ENCODE results near the gene PAX5.

Gene PAX5

GRCh38 chr9:36950389-36950788 lies 83.7 kb downstream of the PAX5 start:
- DNase-seq: no peak

DNA sequence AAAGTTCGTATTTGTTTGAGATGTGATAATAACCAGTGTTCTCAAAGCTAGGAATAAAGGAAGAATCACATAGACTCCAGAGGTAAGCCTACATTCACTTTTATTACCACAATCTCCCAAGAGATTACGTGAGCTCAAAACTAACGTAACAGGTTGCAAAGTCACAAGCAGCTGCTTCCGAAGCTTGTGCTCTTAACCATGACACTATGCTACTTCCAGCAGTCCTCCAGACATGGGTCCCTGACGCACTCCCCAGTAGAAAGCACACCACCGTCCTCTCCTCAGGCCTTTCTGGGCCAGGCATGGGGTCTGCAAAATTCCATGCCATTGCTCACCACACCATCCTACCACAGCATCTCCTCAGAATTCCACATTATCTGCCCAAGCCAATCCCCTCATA lies 84.6 kb downstream of the PAX5 start:
- DNase-seq: no peak

GRCh38 chr9:36948051-36948450 lies 86.0 kb downstream of the PAX5 start:
- no peak for DNase-seq

GRCh38 chr9:36946653-36947052 lies 87.4 kb downstream of the PAX5 start:
- DNase-seq: no peak

DNA sequence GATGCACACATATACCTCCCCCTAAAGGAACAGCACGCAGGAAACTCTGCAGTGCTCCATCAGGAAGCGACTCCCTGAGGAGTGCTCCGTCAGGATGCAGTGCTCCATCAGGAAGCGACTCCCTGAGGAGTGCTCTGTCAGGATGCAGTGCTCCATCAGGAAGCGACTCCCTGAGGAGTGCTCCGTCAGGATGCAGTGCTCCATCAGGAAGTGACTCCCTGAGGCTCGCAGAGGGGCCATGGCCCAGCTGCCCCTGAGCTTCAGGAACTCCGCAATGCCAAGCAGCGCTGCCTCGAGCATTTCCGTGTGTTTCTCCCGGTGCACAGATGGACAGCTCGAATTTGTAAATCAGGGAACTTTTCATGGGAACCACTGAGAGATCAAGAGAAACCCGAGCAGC lies 88.1 kb downstream of the PAX5 start:
- DNase-seq: no peak

DNA sequence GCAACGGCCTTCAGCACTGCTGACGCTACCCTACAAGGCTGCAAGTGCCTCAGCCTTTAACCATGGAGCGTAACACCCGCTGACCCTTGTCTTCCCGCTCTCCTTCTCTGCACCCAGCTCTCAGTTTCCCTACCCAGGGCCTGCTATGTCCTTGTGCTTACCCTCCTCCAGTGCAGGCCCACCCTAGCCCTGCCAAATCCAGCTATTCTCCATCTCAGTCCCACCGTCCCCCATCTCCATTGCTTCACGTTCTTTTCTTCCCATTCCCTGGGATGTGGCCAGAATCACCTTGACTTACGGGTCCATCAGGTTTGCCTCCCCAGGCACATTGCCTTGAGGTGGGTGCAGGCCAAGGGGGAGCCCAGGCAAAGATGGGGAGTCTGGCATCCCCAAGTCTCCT lies 91.2 kb downstream of the PAX5 start:
- DNase-seq: no peak

DNA sequence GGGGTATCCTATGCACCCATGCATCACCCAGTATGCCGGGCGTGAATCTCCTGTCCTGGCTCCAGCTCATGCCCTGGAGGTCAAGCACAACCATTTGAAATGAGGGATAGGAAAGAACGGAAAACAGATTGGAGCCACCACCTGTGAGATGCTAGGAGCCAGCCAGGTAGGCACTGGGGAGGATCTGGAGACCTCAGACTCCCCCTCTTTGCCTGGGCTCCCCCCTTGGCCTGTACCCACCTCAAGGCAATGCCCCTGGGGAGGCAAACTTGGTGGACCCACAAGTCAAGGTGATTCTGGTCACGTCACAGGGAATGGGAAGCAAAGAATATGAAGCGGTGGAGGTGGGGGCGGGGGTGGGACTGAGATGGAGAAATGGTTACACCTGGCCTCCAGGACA lies 92.6 kb downstream of the PAX5 start:
- DNase-seq: no peak

DNA sequence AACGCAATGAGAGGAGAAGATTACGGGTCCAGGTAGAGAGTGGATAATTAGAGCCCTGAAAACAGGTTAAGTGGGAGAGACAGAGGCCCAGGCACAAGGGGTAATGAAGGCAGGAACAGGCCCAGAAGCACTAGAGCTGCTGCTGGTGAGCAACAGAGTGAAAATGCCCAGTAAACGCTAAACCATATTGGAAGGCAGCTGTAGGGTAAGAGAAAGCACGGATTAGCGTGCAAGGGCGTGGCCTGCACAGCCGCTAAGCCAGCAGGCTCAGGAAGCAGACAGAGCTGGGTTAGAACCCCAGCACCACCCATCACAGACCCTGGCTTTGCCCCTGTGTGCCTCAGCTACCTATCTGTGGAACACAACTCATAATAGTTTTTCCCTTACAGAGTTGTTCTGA lies 93.2 kb downstream of the PAX5 start:
- no peak for DNase-seq

DNA sequence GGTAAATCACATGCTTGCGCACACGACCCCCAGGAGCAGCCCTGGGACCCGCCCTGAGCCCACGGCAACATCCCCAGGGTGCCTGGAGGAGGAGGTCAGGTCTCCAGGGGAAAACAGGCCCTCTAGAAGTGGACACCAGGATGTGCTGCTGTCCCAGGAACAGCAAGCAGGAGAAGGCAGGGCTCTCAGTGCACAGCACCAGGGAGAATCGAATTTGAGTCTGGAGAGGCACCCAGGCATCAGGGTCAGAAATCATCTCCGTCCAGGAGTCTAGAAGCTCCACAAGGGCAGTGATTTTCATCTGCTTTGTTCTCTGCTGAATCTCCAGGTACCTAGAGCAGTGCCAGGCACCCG lies 93.6 kb downstream of the PAX5 start:
- DNase-seq: no peak

GRCh38 chr9:36939655-36940499 lies 94.2 kb downstream of the PAX5 start:
- no peak for DNase-seq

DNA sequence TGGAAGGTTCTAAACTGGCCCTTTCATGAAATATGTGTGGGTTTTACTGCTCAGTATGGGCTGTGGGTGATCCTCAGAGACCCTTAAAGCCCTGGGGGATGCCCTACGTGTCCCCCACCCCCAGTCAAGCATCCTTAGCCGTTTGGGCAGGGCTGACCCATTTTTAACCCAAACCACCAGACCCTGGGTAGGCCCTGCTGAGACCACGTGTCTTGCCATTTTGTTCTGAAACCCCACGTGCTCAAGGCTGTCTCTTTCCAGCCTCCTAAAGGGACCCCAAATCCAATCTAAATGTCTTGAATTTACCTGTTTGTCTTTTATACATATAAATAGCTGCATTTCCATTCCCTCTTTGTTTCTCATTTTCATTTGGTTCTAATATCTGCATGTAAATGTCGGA lies 94.9 kb downstream of the PAX5 start:
- no peak for DNase-seq

- DNase-seq: no peak
These were observed 95.5 kb downstream of the PAX5 start for GRCh38 chr9:36938617-36939016.

GRCh38 chr9:36937951-36938350 lies 96.1 kb downstream of the PAX5 start:
- no peak for DNase-seq

- no peak for DNase-seq
These were observed 96.7 kb downstream of the PAX5 start for GRCh38 chr9:36937346-36937745.

DNA sequence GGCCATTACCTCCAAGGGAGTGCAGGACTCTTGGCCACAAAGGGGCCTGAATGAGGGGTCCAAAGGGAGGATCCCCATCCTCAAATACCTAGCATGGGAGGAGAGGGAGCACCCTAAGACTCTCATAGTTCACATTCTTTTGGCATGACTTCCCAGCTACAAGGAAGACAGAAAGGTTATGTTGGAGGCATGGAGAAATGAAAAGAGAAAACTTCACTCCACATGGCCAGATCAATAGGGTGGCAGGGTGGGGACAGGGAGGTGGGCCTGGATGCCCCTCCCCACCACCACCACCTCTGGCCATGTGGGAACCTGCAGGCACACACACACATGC lies 97.6 kb downstream of the PAX5 start:
- no peak for DNase-seq

DNA sequence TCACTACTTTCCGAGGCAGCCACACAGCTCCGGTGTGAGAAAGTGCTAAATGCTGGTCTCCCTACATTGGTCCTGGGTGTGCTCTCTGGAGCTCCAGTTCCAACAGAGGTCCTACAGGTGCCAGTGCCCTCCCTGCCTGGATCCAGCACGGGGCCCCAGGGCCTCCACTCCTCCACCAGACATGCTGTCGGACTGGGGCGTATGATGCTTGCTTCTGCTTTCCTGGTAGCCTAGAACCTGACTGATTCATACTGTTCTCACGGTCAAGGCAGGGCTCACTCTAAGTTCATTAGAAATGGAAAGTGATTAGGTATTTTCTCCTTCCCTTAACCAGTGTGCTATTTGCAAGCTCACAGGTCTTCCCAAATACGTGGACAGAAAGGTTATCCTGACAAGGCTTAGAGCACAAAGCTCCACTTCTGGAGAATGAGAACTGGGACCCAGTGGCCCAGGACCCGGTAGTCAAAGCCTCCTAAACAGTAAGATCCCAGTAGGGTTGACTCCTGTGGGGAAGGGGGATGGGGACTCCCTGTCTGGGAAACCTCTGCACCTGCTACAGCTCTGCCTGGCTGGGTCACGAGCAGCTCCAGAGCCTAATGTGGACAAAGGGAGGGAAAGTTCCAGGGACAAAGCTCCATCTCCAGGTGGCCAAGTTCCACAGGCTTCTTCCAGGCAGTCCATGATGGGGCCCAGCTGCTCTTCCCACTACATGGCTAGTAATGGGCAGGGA lies 98.1 kb downstream of the PAX5 start:
- no peak for DNase-seq

DNA sequence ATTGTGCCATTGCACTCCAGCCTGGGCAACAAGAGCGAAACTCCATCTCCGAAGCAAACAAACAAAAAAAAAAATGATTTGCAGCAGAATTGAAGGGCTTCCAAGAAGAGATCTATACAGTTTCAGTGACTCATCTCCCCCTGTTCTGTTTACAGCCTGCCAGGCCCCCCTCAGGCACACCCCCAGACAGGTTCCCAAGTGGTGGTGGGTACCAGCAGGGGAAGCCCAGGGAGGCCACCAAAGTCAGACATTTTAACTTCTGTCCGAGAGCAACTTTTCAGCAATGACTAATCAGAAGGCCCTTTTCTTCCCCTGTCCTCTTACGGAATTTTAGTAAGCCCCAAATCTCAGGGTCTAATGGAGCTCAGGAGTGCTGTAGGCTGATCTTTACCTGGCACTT lies 98.7 kb downstream of the PAX5 start:
- DNase-seq: no peak

DNA sequence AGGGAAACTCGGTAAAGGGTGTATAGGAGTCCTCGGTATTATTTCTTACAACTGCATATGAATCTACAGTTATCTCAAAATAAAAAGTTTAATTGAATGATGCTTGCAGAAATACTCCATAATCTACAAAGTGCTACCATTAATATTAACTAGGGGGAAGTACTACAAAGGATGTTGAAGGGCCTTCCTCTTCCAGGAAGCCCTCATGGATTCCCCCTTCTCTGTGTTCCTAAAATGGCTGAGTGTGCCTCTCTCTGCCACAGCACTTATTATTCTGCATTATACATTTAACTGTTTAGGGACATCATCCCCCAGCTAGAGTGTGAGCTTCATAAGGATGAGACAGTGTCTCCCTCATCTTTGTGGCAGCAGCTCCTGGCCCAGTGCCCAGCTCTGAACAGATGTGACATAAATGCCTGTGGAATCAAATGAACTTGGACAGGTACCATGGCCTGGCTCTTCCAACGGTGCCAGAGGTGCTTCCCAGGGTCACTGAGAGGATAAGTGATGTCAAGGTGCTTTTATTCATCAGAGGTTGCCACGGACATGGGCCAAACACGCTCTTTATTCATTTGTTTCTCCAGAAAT lies 99.5 kb downstream of the PAX5 start:
- DNase-seq: peak; percentile 6

DNA sequence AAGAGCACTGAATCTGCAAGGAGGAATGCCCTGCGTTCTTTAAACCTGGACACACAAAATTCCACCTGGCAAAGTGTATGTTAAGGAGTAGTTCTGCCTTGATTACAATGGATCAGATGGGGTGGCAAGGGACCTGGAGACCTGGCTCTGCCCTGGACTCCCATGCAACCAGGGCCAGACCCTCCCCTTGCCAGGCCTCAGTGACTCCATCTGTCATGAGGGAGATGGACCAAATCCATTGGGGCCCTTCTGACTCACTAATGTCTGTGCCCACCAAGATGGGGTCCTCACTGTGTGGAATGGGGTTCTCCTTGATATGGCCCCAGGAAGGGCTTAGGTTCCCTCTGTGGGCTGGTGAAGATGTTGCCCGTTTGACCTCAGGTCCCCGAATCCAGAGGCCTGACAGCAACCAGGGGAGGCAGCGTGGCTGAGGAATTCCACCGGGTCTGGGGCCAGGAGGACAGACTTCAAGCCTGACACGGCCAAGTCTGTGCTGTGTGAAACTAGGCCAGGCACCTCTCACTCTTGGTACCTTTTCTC lies 100.3 kb downstream of the PAX5 start:
- no peak for DNase-seq

DNA sequence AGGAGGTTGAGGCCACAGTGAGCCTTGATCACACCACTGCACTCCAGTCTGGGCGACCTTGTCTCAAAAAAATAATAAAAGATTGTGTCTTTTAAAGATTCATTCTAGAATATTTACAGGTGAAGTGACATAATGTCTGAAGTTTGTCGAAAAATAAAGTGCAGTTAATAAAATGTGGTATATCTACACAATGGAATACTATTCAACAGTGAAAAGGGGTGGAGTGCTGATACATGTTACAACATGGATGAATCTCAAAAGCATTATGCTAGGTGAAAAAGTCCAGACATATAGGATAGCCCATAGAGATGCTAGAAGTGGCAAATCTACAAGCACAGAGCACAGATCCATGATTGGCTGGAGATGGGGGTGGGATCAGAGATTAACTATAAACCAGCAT lies 101.9 kb downstream of the PAX5 start:
- DNase-seq: no peak

DNA sequence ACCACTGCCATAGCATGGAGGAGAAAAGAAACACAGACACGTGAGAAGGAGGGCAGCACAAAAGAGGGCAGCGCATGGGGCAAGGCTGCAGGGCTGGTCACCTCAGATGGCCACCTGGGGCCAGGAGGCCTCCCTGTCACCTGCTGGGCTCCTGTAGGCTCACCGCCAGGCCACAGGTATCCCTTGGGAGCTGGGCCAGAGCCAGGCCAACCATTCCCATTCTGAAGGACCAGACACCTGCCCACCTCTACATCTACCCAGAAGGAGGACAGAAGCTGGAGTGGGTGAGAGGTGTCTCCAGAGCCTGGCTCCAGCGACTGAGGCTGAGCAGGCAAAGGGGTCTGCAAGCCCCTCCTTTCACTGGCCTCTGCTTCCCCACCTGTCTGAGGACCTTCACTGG lies 103.1 kb downstream of the PAX5 start:
- DNase-seq: no peak

- no peak for DNase-seq
These were observed 104.8 kb downstream of the PAX5 start for GRCh38 chr9:36929350-36929675.

DNA sequence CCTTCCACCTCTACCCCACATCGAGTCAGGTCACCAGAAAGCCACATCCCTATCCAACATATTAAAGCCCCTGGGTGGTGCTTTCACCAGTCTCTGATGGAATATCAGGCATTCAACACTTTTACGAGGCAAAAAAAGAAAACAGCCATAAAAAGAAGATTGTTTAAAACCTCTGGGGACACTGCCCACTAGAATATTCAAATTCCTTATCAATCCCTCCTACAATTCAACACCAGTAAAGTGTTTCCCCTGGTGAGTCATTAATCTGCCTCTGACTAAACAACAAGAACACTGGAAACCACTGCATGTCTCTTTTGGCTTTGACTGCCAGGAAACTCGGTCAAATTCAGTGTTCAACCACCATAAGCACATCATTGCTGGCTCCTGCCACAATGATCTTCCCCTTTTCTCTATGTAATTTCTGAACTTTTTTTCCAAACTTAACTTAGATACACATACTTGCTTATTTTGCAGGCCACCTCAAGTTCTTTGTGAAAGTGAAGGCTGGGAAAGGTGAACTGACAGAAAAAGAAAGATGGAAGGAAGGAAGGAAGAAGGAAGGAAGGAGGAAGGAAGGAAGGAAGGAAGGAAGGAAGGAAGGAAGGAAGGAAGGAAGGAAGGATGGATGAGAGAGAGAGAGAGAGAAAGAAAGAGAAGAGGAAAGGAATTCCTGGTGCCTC lies 105.3 kb downstream of the PAX5 start:
- no peak for DNase-seq

- no peak for DNase-seq
These were observed 105.9 kb downstream of the PAX5 start for GRCh38 chr9:36928210-36928609.
